ENCODE data around the gene AIMP2. TPM values are rescaled to one million over a fixed set of nuclear protein-coding genes. Genes with fewer than 3 reads are reported as not detected.
A peak's percentile ranks its signal among the peaks of the same experiment; 100 is the strongest.
"Not testable (repeated sequence)": the region's sequence is repeated elsewhere in the genome, so short reads cannot be mapped to it uniquely, and the experiment has no call there.

AIMP2 gene
- total RNA-seq, 1 donor from 2014 or later = 38.7 TPM

- peak; percentile 65 to 67 for DNase-seq (ENCODE audit: low read depth in 2 of 2)
Measured at GRCh38 chr7:6026011-6026819, 17.1 kb downstream of the AIMP2 start.

- DNase-seq (ENCODE audit: low read depth in 2 of 2) = no peak
Measured at GRCh38 chr7:6026820-6027311, 17.8 kb downstream of the AIMP2 start.

- no peak for DNase-seq (ENCODE audit: low read depth in 2 of 2)
Measured at GRCh38 chr7:6027806-6028365, 18.8 kb downstream of the AIMP2 start.

GRCh38 chr7:6028563-6028962 is 19.5 kb downstream of the AIMP2 start:
- DNase-seq (ENCODE audit: low read depth in 2 of 2) = no peak

- no peak for DNase-seq (ENCODE audit: low read depth in 2 of 2)
Measured at GRCh38 chr7:6030988-6031387, 21.9 kb downstream of the AIMP2 start, which contains the start of gene ANKRD61. Gene ANKRD61, plus strand, starts transcription at chr7:6031376. Its CDS starts 0 bp downstream, at chr7:6031376.

- no peak for DNase-seq (ENCODE audit: low read depth in 2 of 2)
Measured at GRCh38 chr7:6031567-6031966, 22.5 kb downstream of the AIMP2 start.

GRCh38 chr7:6032167-6032566 is 23.1 kb downstream of the AIMP2 start:
- no peak for DNase-seq (ENCODE audit: low read depth in 2 of 2)

GRCh38 chr7:6032641-6033040 is 23.6 kb downstream of the AIMP2 start:
- DNase-seq (ENCODE audit: low read depth in 2 of 2) = no peak

- no peak for DNase-seq (ENCODE audit: low read depth in 2 of 2)
Measured at GRCh38 chr7:6035165-6035564, 26.1 kb downstream of the AIMP2 start.

- no peak for DNase-seq (ENCODE audit: low read depth in 2 of 2)
Measured at GRCh38 chr7:6035686-6036085, 26.6 kb downstream of the AIMP2 start.

GRCh38 chr7:6049780-6050179 is 40.7 kb downstream of the AIMP2 start:
- no peak for DNase-seq (ENCODE audit: low read depth in 2 of 2)

- DNase-seq (ENCODE audit: low read depth in 2 of 2) = not testable (repeated sequence)
Measured at GRCh38 chr7:6051185-6051584, 42.1 kb downstream of the AIMP2 start.

- no peak for DNase-seq (ENCODE audit: low read depth in 2 of 2)
Measured at GRCh38 chr7:6056616-6057015, 47.5 kb downstream of the AIMP2 start.

GRCh38 chr7:6057316-6058129 is 48.5 kb downstream of the AIMP2 start:
- DNase-seq (ENCODE audit: low read depth in 2 of 2) = no peak

- DNase-seq (ENCODE audit: low read depth in 2 of 2) = not testable (repeated sequence)
Measured at GRCh38 chr7:6059941-6060340, 50.9 kb downstream of the AIMP2 start.

GRCh38 chr7:6071406-6071805 is 62.3 kb downstream of the AIMP2 start:
- no peak for DNase-seq (ENCODE audit: low read depth in 2 of 2)

Other genes starting within 250 kb of the AIMP2 start
- gene RNF216, start 227.6 kb upstream of the AIMP2 start, total RNA-seq = 16.1 and 23.0 TPM in 2 replicates
- gene OCM, start 128.5 kb upstream of the AIMP2 start, total RNA-seq = not detected in 2 replicates
- gene CCZ1, start 110.5 kb upstream of the AIMP2 start, total RNA-seq = 39.9 and 44.9 TPM in 2 replicates
- 0.20 and 0.22 TPM in 2 replicates for gene RSPH10B, start 38.6 kb upstream of the AIMP2 start, total RNA-seq
- 10.9 and 11.8 TPM in 2 replicates for gene PMS2, start 223 bp upstream of the AIMP2 start, total RNA-seq
- gene ANKRD61, start 22.1 kb downstream of the AIMP2 start, total RNA-seq = 0.22 TPM in 1 of 2 replicates, not detected in the other
- 51.4 and 58.1 TPM in 2 replicates for gene EIF2AK1, start 49.9 kb downstream of the AIMP2 start, total RNA-seq
- 2.2 and 3.2 TPM in 2 replicates for gene USP42, start 95.7 kb downstream of the AIMP2 start, total RNA-seq

All from lung microvascular endothelial cell (primary cell).